HepG2 (cell line): ENCODE data around the gene CEBPA. TPM values are rescaled to one million over a fixed set of nuclear protein-coding genes. Genes with fewer than 3 reads are reported as not detected.

Experiments
- CHD2 ChIP-seq: IDR thresholded peaks from 2 replicates; pipeline ENCODE4 v1.6.1; 2011; ENCODE audit warnings: low read depth, low read length, improper control_type of control experiment
- FOXP1 ChIP-seq, 2 experiments: fragments of 450-650 bp in 1 of 2; IDR thresholded peaks; 2 replicates each; pipeline ENCODE4 v1.6.1; 2017 to 2018; ENCODE audit warnings: antibody characterized with exemption in 1 of 2
- HOXA5 ChIP-seq: sonication (generic); formaldehyde crosslinking; IDR thresholded peaks from 2 replicates; pipeline ENCODE4 v1.4.0; 2020; ENCODE audit warnings: missing genetic modification reagents
- HOXD1 ChIP-seq: sonication (generic); formaldehyde crosslinking; IDR thresholded peaks from 2 replicates; pipeline ENCODE4 v1.5.0; 2020; ENCODE audit warnings: missing genetic modification reagents
- MAFG ChIP-seq: sonication (generic); formaldehyde crosslinking; IDR thresholded peaks from 2 replicates; pipeline ENCODE4 v1.5.1; 2020; ENCODE audit warnings: mild to moderate bottlenecking, missing genetic modification reagents
- MBNL3 ChIP-seq: fragments of 250-450 bp; sonication (Bioruptor Pico); conservative IDR thresholded peaks from 2 replicates; pipeline ENCODE4 v1.8.0; 2022; ENCODE audit warnings: mild to moderate bottlenecking, inconsistent platforms
- MTF2 ChIP-seq: sonication (generic); formaldehyde crosslinking; IDR thresholded peaks from 2 replicates; pipeline ENCODE4 v1.5.0; 2020; ENCODE audit warnings: missing genetic modification reagents, borderline replicate concordance
- NFKB2 ChIP-seq: sonication (generic); formaldehyde crosslinking; IDR thresholded peaks from 2 replicates; pipeline ENCODE4 v1.4.0; 2020; ENCODE audit warnings: missing genetic modification reagents, borderline replicate concordance
- PHB2 ChIP-seq: fragments of 450-650 bp; IDR thresholded peaks from 2 replicates; pipeline ENCODE4 v1.6.1; 2018; ENCODE audit not compliant: partially characterized antibody
- SP1 ChIP-seq, 2 experiments: fragments of 450-650 bp in 1 of 2; sonication (generic) in 1 of 2; formaldehyde crosslinking in 1 of 2; IDR thresholded peaks; 2 replicates each; pipeline versions ENCODE4 v1.4.0 to v1.6.1; 2016 to 2020; ENCODE audit warnings: missing genetic modification reagents in 1 of 2
- STAT5B ChIP-seq: sonication (generic); formaldehyde crosslinking; IDR thresholded peaks from 2 replicates; pipeline ENCODE4 v1.4.0; 2020; ENCODE audit warnings: missing genetic modification reagents
- THYN1 ChIP-seq: sonication (generic); formaldehyde crosslinking; IDR thresholded peaks from 2 replicates; pipeline ENCODE4 v1.8.1; 2023; ENCODE audit warnings: low read depth, mild to moderate bottlenecking, moderate library complexity, missing genetic modification reagents, borderline replicate concordance
- ZBTB34 ChIP-seq: sonication (generic); formaldehyde crosslinking; IDR thresholded peaks from 2 replicates; pipeline ENCODE4 v1.8.0; 2022; ENCODE audit warnings: mild to moderate bottlenecking, missing genetic modification reagents
- ZHX2 ChIP-seq, 2 experiments: sonication (generic) in 1 of 2; formaldehyde crosslinking in 1 of 2; IDR thresholded peaks; 2 replicates each; pipeline versions ENCODE4 v1.6.1 to v1.9.0; 2014 to 2022; ENCODE audit warnings: antibody characterized with exemption in 1 of 2, borderline replicate concordance in 1 of 2, inconsistent platforms in 1 of 2, low read depth in 1 of 2, missing genetic modification reagents in 1 of 2
- ZIK1 ChIP-seq: sonication (generic); formaldehyde crosslinking; IDR thresholded peaks from 2 replicates; pipeline ENCODE4 v1.5.0; 2020; ENCODE audit warnings: mild to moderate bottlenecking, low read depth, missing genetic modification reagents, borderline replicate concordance
- ZNF616 ChIP-seq: sonication (generic); formaldehyde crosslinking; IDR thresholded peaks from 2 replicates; pipeline ENCODE4 v1.5.0; 2020; ENCODE audit warnings: low read depth, mild to moderate bottlenecking, missing genetic modification reagents
- ZNF724P ChIP-seq: sonication (generic); formaldehyde crosslinking; IDR thresholded peaks from 2 replicates; pipeline ENCODE4 v1.8.0; 2022; ENCODE audit warnings: missing genetic modification reagents, borderline replicate concordance
- ZNF746 ChIP-seq: sonication (generic); formaldehyde crosslinking; IDR thresholded peaks from 2 replicates; pipeline ENCODE4 v1.8.0; 2022; ENCODE audit warnings: mild to moderate bottlenecking, missing genetic modification reagents
- ZNF775 ChIP-seq: sonication (generic); formaldehyde crosslinking; IDR thresholded peaks from 2 replicates; pipeline ENCODE4 v1.4.0; 2020; ENCODE audit warnings: missing genetic modification reagents, mild to moderate bottlenecking, moderate library complexity, borderline replicate concordance
- ZNF781 ChIP-seq: sonication (generic); formaldehyde crosslinking; IDR thresholded peaks from 2 replicates; pipeline ENCODE4 v1.5.1; 2020; ENCODE audit warnings: borderline replicate concordance, mild to moderate bottlenecking, missing genetic modification reagents; ENCODE audit errors: not compliant biosample characterization
- polyA plus RNA-seq, 8 experiments: library from polyadenylated mRNA; depleted of rRNA in 3 of 8; stranded (reverse) in 7 of 8; unstranded in 1 of 8; fragments of >200 nt; fragmentation: Illumina TruSeq in 4 of 8; extraction: Trizol in 4 of 8; gene quantifications; 2 replicates each; pipeline versions ENCODE4 v1.2.1 to v1.2.3, GENCODE V29; 2011 to 2016; ENCODE audit warnings: low read depth in 4 of 8, missing spikeins in 1 of 8, mixed read lengths in 1 of 8; ENCODE audit not compliant: insufficient read depth in 1 of 8
- total RNA-seq, 5 experiments: library from RNA; depleted of rRNA; stranded (reverse); fragments of >200 nt; fragmentation: Illumina TruSeq; extraction: Trizol; gene quantifications; 2 replicates each; pipeline ENCODE4 v1.2.3, GENCODE V29; 2016; ENCODE audit warnings: low read depth in 1 of 5

Gene CEBPA
- total and polyA plus RNA-seq, 2 of the 13 experiments (the other 11 are each of a cell fraction or from before 2014, with no cell fraction given) = 24.8 to 103 TPM

GRCh38 chr19:33293255-33294057, 8.9 kb downstream of the CEBPA start (continued):
- TF ChIP-seq STAT5B (CRISPR knock-in tag) (no peak), ZNF775 (CRISPR knock-in tag) (no peak), ZNF781 (CRISPR knock-in tag) (no peak), ZNF746 (CRISPR knock-in tag) (peak; percentile 80), PHB2 (no peak), ZNF616 (CRISPR knock-in tag) (no peak), ZIK1 (no peak), SP1 (IDR thresholded peaks at IDR 0.05) (no peak), SP1 (CRISPR knock-in tag; IDR thresholded peaks at IDR 0.05) (peak; percentile 28; the same call in 1 of the 2 replicates), ZNF724P (CRISPR knock-in tag) (no peak), HOXD1 (CRISPR knock-in tag) (0 out of 2 replicates have a peak, but pooled peaks have one; percentile 29), HOXA5 (CRISPR knock-in tag) (no peak), NFKB2 (CRISPR knock-in tag) (peak; percentile 18; the same call in 1 of the 2 replicates), MTF2 (CRISPR knock-in tag) (no peak), CHD2 (peak; percentile 15; the same call in 1 of the 2 replicates), MBNL3 (CRISPR knock-in tag) (no peak), ZBTB34 (CRISPR knock-in tag) (no peak), ZHX2 (IDR thresholded peaks at IDR 0.05; ENCODE audit: low read depth) (no peak), ZHX2 (CRISPR knock-in tag; IDR thresholded peaks at IDR 0.05; ENCODE audit: borderline replicate concordance) (no peak), THYN1 (CRISPR knock-in tag) (no peak), MAFG (CRISPR knock-in tag) (peak; percentile 76), FOXP1 (IDR thresholded peaks at IDR 0.05) (no peak), FOXP1 (CRISPR knock-in tag; IDR thresholded peaks at IDR 0.05) (peak; percentile 72)
